ENCODE data around the gene CDH4.

DNA sequence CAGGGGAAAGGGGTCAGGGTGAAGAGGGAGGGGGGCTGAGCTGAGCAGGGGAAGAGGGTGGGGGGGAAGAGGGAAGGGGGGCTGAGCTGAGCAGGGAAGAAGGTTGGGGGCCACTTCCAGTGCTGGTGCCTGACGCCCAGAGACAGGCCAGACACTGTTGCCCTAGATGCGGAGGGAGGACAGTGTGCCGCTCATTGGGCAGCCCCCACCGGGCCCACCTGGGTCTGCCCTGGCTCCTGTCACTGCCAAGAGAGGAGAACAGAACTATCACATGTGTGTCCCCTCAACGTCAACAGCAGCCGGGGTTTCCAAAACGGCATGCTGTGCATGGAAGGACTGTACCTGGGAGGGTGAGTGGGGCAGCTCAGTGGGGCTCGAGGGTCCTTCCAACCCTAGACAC is 342.1 kb downstream of the CDH4 start:
- TF ChIP-seq, protein P1, sequence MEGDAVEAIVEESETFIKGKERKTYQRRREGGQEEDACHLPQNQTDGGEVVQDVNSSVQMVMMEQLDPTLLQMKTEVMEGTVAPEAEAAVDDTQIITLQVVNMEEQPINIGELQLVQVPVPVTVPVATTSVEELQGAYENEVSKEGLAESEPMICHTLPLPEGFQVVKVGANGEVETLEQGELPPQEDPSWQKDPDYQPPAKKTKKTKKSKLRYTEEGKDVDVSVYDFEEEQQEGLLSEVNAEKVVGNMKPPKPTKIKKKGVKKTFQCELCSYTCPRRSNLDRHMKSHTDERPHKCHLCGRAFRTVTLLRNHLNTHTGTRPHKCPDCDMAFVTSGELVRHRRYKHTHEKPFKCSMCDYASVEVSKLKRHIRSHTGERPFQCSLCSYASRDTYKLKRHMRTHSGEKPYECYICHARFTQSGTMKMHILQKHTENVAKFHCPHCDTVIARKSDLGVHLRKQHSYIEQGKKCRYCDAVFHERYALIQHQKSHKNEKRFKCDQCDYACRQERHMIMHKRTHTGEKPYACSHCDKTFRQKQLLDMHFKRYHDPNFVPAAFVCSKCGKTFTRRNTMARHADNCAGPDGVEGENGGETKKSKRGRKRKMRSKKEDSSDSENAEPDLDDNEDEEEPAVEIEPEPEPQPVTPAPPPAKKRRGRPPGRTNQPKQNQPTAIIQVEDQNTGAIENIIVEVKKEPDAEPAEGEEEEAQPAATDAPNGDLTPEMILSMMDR (conservative IDR thresholded peaks at IDR 0.05; ENCODE audit: low read length): no peak
- no peak for TF ChIP-seq EZH2phosphoT487 (IDR thresholded peaks at IDR 0.05; ENCODE audit: borderline replicate concordance, low read depth, low read length)

Measured in OCI-LY7 (cell line).